C4-2B (cell line): Measurements from ENCODE around the gene ELMOD1.

Experiments
- CTCF ChIP-seq: fragments of 450-650 bp; conservative IDR thresholded peaks from 2 replicates; pipeline ENCODE4 v1.5.1; 2017; ENCODE audit warnings: mild to moderate bottlenecking
- ZFX ChIP-seq: fragments of 450-650 bp; IDR thresholded peaks from 2 replicates; pipeline ENCODE4 v1.6.1; 2017

GRCh38 chr11:107710301-107710700, 119.4 kb downstream of the ELMOD1 start:
- TF ChIP-seq ZFX (no peak), CTCF (no peak)
